Stimulated activated naive CD4-positive, alpha-beta T cell treated with Interleukin-2 at 50 U/mL for 16 hours (primary cell): ENCODE results near the gene PDZK1IP1.

Experiments
- DNase-seq: peaks from one replicate; lab custom pipeline; 2025; lab: John Stamatoyannopoulos, UW

Gene PDZK1IP1, protein sequence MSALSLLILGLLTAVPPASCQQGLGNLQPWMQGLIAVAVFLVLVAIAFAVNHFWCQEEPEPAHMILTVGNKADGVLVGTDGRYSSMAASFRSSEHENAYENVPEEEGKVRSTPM

DNA sequence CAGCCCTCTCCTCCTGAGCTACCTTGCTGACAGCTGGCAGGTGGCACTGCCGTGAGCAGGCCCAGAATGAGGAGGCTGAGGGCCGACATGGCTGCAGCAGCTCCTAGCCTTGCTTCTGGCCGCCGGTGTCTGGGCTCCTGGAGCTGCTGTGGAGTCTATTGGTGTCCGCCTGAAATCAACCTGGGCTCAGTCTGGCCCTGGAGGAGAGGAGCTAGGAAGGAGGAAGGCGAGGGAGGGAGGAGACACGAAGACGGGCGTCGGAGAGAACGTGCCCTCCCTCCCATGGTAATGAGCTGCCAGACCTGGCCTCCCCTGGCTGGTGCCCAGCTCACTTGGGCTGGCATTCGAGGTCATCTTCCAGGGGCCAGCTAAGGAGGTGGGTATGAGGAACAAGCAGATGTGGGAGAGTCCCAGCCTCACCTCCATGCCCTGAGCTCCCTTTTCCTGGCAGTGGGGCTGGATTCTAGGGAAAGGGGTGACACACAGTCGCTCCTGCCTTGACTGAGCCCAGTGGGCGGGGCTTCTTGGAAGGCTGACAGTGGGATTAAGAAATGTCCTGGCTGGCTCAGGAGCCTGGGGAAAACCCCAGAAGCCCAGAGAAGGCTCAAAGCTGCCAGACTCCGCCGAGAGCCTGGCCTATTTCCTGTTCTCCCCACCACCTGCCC, at the start of gene PDZK1IP1:
Gene PDZK1IP1, minus strand, starts transcription at position 193 of the 665 bp plus-strand sequence. Its CDS starts 104 bp downstream, at position 89.
- DNase-seq, result no peak

DNA sequence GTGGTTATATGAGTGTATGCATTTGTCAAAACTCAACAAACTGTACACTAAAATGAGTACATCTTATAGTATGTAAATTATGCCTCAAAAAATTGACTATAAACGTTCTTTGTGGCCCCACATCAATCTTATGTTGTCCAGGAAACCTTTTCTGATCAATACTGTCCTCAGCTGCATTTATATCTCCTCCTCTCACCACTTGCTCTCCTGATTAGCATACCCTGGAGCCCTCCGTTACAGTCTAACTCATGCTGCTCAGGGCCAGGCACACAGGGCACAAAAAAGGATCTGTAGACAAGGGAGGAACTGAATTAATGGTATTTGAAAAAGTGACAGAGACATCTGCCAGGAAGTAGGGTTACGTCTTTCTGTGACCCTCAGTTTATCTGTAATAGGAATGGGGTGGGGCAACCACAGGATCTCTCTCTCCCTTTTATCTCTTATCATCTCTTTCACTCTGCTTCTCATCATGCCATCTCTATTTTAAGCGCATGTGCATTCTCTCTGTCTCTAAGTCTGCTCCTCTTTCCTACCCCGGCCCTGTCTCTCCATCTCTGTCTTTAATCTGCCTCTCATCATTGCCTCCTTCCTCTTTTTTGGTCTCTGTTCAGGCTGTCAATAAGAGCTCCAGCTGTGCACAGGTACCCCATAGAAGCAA, 49.2 kb upstream of the PDZK1IP1 start:
- DNase-seq, result no peak

DNA sequence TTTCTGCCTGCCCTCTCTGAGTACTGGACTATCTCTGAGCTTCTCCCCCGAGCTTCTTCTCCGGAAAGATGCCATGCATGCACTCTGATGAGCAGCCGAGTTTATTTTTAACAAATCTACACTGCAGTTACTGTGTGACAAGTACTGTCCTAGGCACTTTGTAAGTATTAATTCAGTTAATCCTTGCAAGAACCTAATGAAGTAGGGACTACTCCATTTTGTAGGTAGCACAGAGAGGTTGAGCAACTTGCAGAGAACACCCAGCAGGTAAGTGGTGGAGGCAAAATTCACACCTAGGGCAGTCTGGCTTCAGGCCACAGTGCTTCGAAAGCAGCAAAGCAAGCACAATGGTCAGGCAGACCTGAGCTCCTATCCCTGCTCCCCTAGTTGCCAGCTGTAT, 46.0 kb upstream of the PDZK1IP1 start:
- no peak for DNase-seq

DNA sequence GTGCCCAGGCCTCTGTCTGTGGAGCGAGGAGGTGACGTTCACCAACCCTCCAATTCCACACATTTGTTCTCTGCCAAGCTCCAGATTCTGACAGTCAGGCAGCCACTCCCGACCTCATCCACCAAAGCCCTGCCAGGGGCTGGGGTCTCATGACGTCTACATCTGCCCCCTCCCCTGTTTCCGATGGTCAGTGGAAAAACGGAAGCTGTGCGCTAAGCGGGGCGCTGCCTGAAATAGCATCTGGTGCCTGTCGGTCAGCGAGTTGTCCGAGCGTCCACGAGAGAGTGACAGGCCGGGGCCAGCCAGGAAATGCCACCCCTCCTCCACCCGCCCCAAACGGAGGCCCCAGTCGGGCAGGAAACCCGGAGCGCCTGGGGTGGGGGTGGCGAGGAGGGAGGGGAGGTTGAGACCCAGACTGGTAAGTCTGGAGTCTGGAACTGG, 45.4 kb upstream of the PDZK1IP1 start:
- DNase-seq, result no peak

DNA sequence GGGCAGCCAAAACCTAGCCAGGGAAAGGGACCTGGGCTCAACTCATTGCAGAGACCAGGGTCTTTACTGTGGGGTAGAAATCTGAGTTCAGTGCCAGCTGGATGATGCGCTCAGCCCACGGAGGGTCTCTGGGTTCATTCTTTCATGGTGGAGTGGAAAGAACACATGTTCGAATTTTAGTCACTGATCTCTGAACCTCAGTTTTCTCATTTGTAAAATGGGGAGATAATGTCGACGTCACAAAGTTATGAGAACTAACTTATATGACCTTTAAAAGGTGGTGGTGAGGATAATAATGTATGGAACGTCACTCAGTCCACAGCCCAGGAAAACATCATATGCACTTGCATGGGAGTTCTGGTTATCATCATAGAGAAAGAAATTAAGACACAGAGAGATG, 43.4 kb upstream of the PDZK1IP1 start:
- DNase-seq, result no peak

DNA sequence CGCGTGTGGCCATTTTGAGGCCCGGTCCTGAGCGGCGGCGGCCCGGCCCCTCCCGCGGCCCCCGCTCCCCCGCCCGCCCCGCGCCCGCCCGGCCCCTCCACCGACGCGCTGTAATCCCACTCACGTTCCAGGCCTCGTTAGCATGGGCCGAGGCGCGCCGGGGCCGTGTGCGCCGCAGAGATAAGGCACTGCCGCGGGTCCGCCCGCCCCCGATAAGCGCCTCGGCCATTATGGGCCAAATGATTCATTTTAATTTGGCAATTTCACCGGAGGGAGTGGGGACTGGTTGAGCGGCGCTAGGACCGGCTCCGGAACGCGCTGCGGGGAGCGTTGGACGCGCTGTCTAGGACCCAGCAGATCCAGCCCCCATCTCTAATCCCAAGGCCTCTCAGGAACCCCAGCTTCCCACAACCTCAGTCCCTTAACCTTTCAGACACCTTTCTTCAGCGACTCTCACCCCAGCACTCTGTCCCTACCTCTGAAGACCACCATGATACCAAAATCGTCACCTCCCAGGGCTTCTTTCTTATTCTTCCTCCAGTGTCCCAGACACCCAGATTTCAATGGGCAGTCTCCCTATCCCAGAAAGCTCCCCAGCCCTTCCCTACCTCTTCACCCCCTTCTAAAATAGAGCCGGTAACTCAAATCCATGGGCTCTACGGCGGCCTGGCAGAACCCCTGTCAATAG, 42.5 kb upstream of the PDZK1IP1 start, which contains the start of gene TAL1:
Gene TAL1, minus strand, starts transcription at position 39 of the 688 bp plus-strand sequence. CDS start 6,337 bp downstream, outside the sequence.
- DNase-seq, result no peak

DNA sequence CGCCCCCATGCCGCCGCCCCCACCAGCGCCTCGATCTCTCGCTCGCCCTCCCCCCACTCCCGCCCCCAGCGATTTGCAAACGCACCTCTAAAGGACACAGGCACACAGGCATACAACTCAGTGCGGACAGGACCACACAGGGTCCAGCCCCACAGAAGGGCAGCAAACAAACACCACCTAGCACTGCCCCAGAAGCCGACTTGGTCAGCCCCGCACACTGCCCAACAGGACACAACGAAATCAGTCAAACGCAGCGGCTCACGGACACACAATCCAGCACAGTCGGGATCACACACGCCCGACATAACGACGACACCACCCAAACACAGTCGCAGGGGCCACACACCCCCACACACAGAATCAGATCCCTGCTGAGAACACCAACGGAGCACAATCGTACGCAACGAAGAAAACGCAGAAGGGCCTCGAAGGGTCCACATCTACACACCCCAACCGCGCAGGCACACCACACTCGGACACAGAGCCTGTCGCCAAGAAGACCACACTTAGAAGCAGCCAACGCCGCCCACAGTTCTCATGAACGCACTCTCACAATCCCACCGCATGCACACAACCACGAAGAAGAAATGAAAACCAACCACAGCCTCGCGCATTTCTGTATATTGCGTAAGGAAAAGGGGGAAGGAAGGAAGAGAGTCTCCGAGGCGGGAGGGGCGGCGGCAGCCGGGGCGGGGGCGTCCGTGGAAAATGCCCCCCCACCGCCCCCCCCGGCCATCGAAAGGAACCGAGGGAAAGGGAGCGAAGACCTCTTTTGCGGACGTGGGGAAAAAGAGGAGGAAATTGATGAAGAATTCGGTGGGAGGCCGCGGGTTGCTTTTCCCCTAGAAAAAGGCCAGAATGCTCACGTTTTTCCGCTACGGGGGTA, 41.7 kb upstream of the PDZK1IP1 start:
- no peak for DNase-seq

DNA sequence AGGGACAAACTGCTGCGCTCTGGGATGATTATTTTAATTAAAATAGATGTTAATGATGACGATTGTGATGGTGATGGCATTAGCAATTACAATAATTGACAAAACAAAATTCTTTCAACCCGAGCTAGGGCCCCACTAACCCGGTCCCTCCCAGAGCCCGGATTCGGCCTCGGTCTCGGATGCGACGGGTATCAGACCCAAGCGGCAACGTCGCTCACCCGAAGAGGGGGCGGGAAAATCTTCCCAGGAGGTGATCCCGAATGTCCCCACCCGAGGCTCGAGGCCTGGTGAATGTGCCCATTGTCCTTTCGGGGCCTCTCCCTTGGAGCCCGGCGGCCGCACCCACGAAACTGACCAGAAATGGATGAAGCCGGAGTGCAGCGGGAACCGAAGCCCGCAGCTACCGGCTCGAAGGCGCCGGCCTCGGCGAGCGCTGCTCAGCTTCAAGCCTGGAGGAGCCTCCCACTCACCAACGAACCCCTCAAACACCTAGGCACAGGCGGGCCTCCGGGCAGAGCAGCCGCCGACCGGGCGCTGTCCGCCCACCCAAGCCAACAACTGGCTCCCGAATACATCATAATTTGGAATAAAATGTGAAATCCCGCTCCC, 41.0 kb upstream of the PDZK1IP1 start:
- no peak for DNase-seq

DNA sequence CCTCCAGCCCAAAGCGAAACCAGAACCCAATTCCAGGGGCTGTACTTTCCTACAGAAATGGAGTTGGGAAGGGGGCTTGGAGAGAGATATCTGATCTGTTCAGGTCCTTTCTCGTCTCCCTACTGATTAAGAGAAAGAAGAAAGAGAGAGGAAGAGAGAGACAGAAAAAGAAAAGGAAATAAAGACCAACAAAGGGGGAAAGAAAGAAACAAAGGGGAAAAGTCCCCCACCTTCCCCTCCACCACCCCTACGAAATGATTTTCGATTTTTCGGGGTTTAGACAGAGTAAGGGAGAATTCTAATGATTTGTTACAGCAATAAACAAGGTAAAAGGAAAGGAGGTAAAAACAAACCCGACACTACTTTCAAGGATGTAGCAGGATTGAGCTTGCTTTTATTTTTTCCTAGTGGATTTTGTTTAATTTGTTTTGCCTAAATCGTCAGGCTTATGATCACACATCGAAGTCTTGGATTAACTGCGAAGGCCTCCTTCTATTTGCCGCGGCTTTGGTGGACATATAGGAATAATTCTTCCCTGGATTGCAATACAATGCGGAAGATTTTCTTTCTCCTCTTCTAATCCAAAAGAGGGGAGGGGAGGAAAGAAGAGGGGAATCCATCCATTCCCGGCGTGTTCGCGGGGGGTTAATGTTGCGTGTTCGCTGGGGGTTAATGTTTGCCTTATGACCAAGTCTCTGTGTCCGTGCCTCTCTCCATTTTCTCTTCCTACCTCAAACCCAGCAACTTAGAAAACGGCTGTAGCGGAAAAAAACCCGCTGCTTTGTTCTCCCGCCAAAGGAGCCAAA, 40.3 kb upstream of the PDZK1IP1 start:
- no peak for DNase-seq

DNA sequence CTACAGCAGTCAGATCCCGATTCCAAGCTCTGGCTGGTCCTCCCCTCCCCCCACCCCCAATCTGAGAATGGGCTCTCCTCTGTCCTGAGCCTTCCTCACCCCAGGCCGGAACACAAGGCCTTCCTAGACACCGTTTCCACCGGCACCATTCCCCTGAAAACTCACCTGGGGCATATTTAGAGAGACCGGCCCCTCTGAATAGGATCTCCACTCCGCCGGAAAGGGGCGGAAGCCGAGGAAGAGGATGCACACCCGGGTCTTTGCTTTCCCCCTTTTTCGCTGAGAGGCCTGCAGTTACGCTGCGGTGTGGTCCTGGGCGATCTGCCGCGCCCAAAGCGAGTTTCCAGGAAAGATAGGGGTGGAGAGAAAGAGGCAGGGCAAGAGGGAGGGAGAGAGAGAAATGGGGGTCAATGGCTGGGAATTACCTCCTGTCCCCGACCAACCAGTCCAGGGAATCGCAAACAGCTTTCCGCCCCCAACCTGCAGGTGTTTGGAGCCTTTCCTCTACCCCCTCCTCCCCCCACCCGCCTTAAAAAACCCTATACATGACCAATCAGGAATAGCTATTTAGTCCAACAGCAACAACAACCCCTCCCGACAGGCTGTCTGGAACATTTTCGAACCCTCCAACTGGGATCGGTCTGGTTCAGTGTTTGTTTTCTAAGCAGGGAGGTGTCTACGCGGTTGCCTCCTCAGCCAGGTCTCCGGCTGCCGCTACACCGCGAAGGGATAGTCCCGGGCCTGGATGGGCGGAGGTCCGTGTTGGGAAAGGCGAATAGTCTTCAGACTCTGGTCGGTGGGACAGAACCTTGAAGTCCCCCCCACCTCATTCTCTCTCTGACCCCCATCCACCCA, 39.4 kb upstream of the PDZK1IP1 start:
- no peak for DNase-seq

DNA sequence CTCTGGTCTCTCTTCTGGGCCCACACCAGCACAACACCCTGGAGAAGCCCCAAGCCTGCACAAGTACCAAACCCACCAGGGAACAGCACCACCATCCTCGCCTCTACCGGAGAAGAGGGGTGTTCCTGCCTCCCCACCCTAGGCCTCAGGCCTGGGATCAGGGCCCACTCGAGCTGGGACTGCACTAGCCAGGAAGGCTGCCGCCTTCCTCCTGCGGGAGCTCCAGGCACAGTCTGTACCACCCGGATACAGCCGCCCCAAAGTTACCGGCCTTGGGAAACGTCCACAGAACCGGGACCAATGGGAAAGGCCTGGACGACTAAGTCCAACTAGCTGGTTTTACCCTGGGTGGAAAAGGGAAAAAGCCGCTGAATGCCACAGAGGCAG, 38.8 kb upstream of the PDZK1IP1 start:
- DNase-seq, result no peak

DNA sequence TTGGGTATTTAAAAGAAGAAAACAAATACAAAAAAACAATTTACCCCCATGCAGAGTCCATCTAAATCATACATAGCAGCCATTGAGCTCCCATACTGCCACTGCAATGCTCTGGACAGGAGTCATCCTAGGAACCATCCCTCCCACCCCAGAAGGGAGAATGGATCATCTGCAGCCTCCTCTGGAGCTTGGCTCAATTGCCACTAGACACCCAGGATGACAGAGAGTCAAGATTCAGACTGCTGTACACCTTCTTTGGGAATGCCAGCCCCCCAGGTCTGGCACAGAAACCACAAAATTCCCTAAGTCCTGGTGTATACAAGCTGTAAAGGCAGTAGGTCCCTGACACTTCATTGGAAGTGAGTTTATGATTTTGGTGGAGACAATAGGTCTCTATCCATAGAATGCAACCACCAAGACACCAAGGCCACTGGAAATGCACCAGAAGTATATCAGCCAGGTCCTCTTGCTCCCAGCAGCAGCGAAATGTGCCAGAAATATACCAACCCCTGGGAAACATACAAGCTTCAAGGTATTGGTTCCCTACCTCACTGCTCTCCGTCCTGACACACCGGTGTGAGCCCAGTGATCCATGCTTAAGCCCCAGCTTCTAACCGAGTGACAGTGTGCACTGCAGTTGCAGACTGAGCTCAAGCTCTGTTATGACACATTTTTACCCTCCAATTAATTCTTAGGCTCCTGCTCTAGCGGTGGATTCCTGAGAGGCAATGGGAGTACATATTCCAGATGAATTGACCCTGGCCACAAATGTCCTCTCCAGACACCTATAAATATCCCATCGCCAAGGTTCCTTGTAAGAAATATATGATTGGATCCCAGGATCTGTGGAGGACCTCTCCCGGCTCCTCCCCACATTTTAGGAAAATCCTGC, 37.8 kb upstream of the PDZK1IP1 start:
- no peak for DNase-seq

DNA sequence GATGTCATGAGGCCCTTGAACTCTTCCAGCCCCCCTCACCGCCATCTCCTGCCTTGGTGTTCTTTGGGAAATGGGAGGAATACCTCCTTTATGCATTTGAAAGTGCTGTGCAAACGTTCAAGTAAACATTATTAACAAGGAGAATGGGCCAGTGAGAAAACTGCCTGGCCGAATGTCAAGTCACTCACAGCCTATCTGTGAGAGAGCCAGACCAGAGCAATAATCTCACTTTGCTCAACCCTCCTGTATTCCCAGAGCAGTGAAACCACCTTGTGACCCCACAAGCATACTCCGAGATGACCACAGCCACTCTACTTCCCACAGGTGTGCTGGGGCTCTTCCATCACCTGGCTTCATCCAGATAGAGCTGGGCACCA, 37.0 kb upstream of the PDZK1IP1 start:
- DNase-seq, result no peak

DNA sequence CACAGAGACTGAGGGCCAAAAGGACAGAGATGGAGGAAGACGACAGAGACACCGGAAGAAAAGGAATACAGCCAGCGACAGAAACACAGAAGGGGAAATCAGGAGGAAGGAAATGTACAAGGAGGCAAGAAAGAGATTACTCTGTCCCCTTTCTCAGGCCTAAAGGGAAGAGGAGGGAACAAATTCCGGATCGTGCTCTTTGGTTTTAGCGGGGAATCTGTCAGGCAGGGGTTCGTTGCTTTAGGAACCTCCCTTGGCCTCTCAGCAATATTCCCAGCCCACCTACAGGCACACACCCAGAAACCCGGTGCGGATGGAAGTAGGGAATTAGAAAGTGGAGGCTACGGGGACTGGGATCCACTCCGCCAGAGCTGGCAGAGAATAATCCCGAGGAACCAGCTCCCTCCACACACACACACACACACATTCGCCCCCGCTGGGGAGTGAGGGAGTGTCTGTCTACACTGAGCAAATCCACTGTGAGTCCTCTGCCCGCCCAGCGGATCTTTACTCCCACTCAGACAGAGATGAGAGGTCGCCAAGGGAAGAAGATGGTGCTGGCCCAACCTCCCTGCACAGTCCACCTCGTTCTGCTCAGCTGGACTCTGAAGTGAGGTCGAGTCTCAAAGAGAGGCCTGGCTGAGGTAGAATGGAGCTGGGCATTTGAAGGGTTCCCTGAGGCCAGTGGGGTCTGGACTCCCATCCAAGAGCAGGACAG, 36.4 kb upstream of the PDZK1IP1 start:
- DNase-seq, result no peak

DNA sequence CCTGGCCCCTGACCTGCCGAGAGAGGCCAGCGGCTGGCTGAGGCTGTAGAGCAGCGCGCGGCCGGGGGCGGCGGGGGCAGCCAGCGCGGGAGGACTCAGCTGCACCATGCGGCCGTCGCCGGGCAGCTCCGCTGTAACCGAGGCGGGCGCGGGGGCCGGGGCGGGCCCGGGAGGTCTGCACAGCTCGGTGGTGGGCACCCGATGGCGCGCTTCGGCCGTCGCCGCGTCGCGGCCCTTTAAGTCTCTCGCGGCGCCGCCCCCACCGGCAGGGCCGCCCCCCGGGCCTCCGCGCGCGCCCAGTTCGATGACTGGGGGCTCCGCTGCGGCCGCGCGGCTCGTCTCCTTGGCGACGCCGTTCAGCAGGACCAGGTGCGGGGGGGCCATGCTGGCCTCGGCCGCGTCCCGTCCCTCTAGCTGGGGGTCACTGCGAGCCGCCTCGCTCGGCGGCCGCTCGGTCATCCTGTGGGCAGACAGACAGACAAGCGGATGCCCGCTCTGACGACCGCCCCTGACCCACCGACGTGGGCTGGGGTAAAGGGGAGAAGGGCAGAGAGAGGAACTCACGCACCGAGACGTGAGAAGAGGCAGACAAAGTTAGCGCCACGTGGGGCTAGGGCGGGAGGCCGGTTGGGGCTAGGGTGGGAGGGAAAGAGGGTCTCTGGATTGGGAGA, 35.7 kb upstream of the PDZK1IP1 start:
- DNase-seq, result no peak

DNA sequence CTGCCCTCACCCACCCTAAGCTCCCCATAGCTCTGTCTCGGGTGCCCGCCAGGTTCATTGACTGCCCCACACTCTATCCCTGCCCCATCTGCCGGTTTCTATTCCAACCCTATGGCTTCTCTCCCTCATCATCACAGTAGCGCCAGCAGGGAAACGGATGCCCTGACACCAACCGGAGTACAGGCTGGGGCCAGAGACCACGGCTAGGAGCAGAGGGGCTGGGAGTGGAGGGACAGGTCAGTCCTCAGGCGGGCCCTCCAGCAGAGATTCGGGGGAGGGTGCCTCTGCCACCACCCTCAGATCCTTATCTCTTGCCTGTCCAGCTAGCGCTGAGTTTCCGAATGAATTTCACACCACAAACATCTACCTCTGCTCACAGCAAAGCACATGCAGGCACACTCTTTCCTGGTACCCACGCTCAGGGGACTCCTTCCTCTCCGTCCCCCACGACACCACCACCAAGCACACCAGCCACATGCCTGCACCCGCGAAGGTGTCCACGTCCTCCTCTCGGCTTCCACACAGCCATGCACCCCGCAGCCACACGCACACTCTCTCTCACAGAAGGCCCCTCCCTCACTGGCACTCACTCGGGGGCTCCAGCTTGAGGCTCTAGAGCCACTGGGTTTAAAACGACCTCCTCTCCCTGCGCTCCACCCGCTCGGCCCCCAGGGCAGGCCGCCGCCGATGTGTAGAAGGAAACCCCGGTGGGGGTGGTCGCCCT, 35.0 kb upstream of the PDZK1IP1 start:
- DNase-seq, result no peak
